ENCODE measurements around the gene TM9SF1. TPM values are rescaled to one million over a fixed set of nuclear protein-coding genes. Genes with fewer than 3 reads are reported as not detected.

Gene TM9SF1
- total and polyA plus RNA-seq, 2 of the 13 experiments (the other 11 are each of a cell fraction or from before 2014, with no cell fraction given), result 83.2 to 110 TPM

GRCh38 chr14:24141097-24141880 is 54.0 kb downstream of the TM9SF1 start, which contains the start of gene EMC9 (continued):
- TF ChIP-seq RFX3 (CRISPR knock-in tag; IDR thresholded peaks at IDR 0.05) (no peak; the same call in 1 of the 2 replicates), SMARCC2 (IDR thresholded peaks at IDR 0.05) (no peak), MEIS1 (CRISPR knock-in tag; IDR thresholded peaks at IDR 0.05; ENCODE audit: borderline replicate concordance) (peak; percentile 96), CCDC6 (CRISPR knock-in tag; IDR thresholded peaks at IDR 0.05) (no peak), YY1 (IDR thresholded peaks at IDR 0.05; ENCODE audit: insufficient read depth, insufficient replicate concordance, low read depth, low read length) (peak; percentile 72), FOXA3 (CRISPR knock-in tag; IDR thresholded peaks at IDR 0.05) (peak; percentile 64), ZFP41 (CRISPR knock-in tag; IDR thresholded peaks at IDR 0.05; ENCODE audit: borderline replicate concordance) (no peak; the same call in 1 of the 2 replicates), PRDM4 (CRISPR knock-in tag; IDR thresholded peaks at IDR 0.05; ENCODE audit: borderline replicate concordance) (no peak), ZNF546 (CRISPR knock-in tag; conservative IDR thresholded peaks at IDR 0.05) (peak; percentile 98; the same call in 1 of the 2 replicates), CSRNP2 (CRISPR knock-in tag; conservative IDR thresholded peaks at IDR 0.05; ENCODE audit: low read depth) (no peak), FOXP4 (CRISPR knock-in tag; IDR thresholded peaks at IDR 0.05) (peak; percentile 49), ZNF337 (CRISPR knock-in tag; IDR thresholded peaks at IDR 0.05; ENCODE audit: borderline replicate concordance, low read depth) (no peak; the same call in 1 of the 2 replicates), FOXJ3 (CRISPR knock-in tag; IDR thresholded peaks at IDR 0.05; ENCODE audit: borderline replicate concordance) (no peak; the same call in none of the 2 replicates), ZNF775 (CRISPR knock-in tag; IDR thresholded peaks at IDR 0.05; ENCODE audit: borderline replicate concordance) (peak; percentile 83), CEBPB (IDR thresholded peaks at IDR 0.05; ENCODE audit: borderline replicate concordance, low read depth, low read length) (peak; percentile 65), PHF20 (CRISPR knock-in tag; IDR thresholded peaks at IDR 0.05) (no peak), KLF6 (CRISPR knock-in tag; IDR thresholded peaks at IDR 0.05) (peak; percentile 98), ZNF563 (CRISPR knock-in tag; IDR thresholded peaks at IDR 0.05) (no peak), SIX1 (CRISPR knock-in tag; IDR thresholded peaks at IDR 0.05; ENCODE audit: borderline replicate concordance) (no peak; the same call in 1 of the 2 replicates), ZNF597 (CRISPR knock-in tag; IDR thresholded peaks at IDR 0.05) (0 out of 2 replicates have a peak, but pooled peaks have one; percentile 15)
- TF ChIP-seq, protein P1, sequence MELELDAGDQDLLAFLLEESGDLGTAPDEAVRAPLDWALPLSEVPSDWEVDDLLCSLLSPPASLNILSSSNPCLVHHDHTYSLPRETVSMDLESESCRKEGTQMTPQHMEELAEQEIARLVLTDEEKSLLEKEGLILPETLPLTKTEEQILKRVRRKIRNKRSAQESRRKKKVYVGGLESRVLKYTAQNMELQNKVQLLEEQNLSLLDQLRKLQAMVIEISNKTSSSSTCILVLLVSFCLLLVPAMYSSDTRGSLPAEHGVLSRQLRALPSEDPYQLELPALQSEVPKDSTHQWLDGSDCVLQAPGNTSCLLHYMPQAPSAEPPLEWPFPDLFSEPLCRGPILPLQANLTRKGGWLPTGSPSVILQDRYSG (CRISPR knock-in tag; IDR thresholded peaks at IDR 0.05), result 0 out of 2 replicates have a peak, but pooled peaks have one; percentile 41
